ENCODE results near the gene PGF. TPM values are rescaled to one million over a fixed set of nuclear protein-coding genes. Genes with fewer than 3 reads are reported as not detected.

Gene PGF
- total and polyA plus RNA-seq, 4 experiments from 2014 or later: 0.11 to 0.13 TPM; not detected in 2

- POLR2A ChIA-PET (ENCODE audit: partially characterized antibody): interaction anchor here (1.3 kb wide), 1 partner anchor 41 kb away, joined by 3 read pairs; the partner anchor contains the start of gene DLST
- DNase-seq: peak; percentile 56 to 76 (median 61)
- Mint-ChIP-seq H3K4me3 (peak within 1 kb of the TSS; percentile 46 to 72 (median 62)), H3K36me3 (no peaks in the 10 kb centered on the region), H3K27me3 (peaks cover 3 to 10% of the 10 kb centered on the region in 2 donors), H3K27ac (peak within 1 kb of the TSS in 4 of 7 donors; percentile 59 to 74 (median 66)), H3K4me1 (peaks cover 3 to 8% (median 5%) of the 10 kb centered on the region in 4 donors), H3K9me3 (peaks cover 0 to 4% (median 0%) of the 10 kb centered on the region in 8 donors)
- no peaks in the 10 kb centered on the region for H3K27me3 ChIP-seq (ENCODE audit: insufficient read depth, low read length)
- CTCF ChIA-PET (ENCODE audit: partially characterized antibody): interaction anchor here (0.8 to 3.7 kb wide), 7 partner anchors 15 to 165 kb away, joined by 3 to 20 read pairs (median 4); no protein-coding TSS in a partner anchor
- H3K27ac ChIP-seq (ENCODE audit: low read depth, low read length): no peak within 1 kb of the TSS
- H3K36me3 ChIP-seq (ENCODE audit: insufficient read depth, low read length): no peaks in the 10 kb centered on the region
- H3K4me3 ChIP-seq (ENCODE audit: low read length in 2 of 2): peak within 1 kb of the TSS in 1 of 2 donors; percentile 35
- H3K9me3 ChIP-seq (ENCODE audit: control insufficient read depth in 1 of 2, low read length in 2 of 2): no peaks in the 10 kb centered on the region
- intact Hi-C loops (cut with micrococcal nuclease): no loop called here
- no peaks in the 10 kb centered on the region for H3K4me1 ChIP-seq (ENCODE audit: insufficient read depth, low read length)
Measured at GRCh38 chr14:74922752-74923401, 32.5 kb downstream of the PGF start, which contains the start of gene RPS6KL1. Gene RPS6KL1 (minus strand): TSS chr14:74923260. CDS start chr14:74921541, 1,719 bp downstream.

- Mint-ChIP-seq H3K36me3 (no peaks in the 10 kb centered on the region), H3K4me1 (peaks cover 3 to 8% (median 5%) of the 10 kb centered on the region in 4 donors), H3K27me3 (peaks cover 3 to 10% of the 10 kb centered on the region in 2 donors), H3K4me3 (peak overlapping the region; percentile 46 to 68 (median 62)), H3K27ac (peak overlapping the region in 3 of 7 donors; percentile 59 to 74 (median 68)), H3K9me3 (peaks cover 0 to 3% (median 0%) of the 10 kb centered on the region in 8 donors)
- Histone ChIP-seq H3K36me3 (ENCODE audit: insufficient read depth, low read length) (no peaks in the 10 kb centered on the region), H3K9me3 (ENCODE audit: control insufficient read depth in 1 of 2, low read length in 2 of 2) (no peaks in the 10 kb centered on the region), H3K27ac (ENCODE audit: low read depth, low read length) (no peak overlapping the region), H3K27me3 (ENCODE audit: insufficient read depth, low read length) (no peaks in the 10 kb centered on the region), H3K4me3 (ENCODE audit: low read length in 2 of 2) (no peak overlapping the region), H3K4me1 (ENCODE audit: insufficient read depth, low read length) (no peaks in the 10 kb centered on the region)
- ChIA-PET POLR2A (ENCODE audit: partially characterized antibody) (interaction anchor here (1.3 kb wide), 1 partner anchor 40 kb away, joined by 3 read pairs; the partner anchor contains the start of gene DLST), CTCF (ENCODE audit: partially characterized antibody) (interaction anchor here (0.7 to 3.7 kb wide), 5 partner anchors 17 to 237 kb away, joined by 3 to 20 read pairs (median 4); no protein-coding TSS in a partner anchor)
- DNase-seq: no peak
- intact Hi-C loops (cut with micrococcal nuclease): no loop called here
Measured at GRCh38 chr14:74921987-74922751, 33.2 kb downstream of the PGF start.

GRCh38 chr14:74921053-74921620 lies 34.3 kb downstream of the PGF start:
- Histone ChIP-seq H3K9me3 (ENCODE audit: control insufficient read depth in 1 of 2, low read length in 2 of 2) (no peaks in the 10 kb centered on the region), H3K36me3 (ENCODE audit: insufficient read depth, low read length) (no peaks in the 10 kb centered on the region), H3K4me1 (ENCODE audit: insufficient read depth, low read length) (no peaks in the 10 kb centered on the region), H3K4me3 (ENCODE audit: low read length in 2 of 2) (no peak overlapping the region), H3K27ac (ENCODE audit: low read depth, low read length) (no peak overlapping the region), H3K27me3 (ENCODE audit: insufficient read depth, low read length) (no peaks in the 10 kb centered on the region)
- Mint-ChIP-seq H3K4me1 (peaks cover 3 to 8% (median 5%) of the 10 kb centered on the region in 4 donors), H3K27me3 (peaks cover 0 to 9% of the 10 kb centered on the region in 2 donors), H3K27ac (peak overlapping the region in 1 of 7 donors; percentile 54), H3K9me3 (peaks cover 0 to 2% (median 0%) of the 10 kb centered on the region in 8 donors), H3K4me3 (peak overlapping the region in 1 of 8 donors; percentile 39), H3K36me3 (no peaks in the 10 kb centered on the region)
- ChIA-PET POLR2A (ENCODE audit: partially characterized antibody) (no interaction called here), CTCF (ENCODE audit: partially characterized antibody) (interaction anchor here (0.7 to 3.7 kb wide), 3 partner anchors 16 to 167 kb away, joined by 3 to 20 read pairs (median 5); no protein-coding TSS in a partner anchor)
- no peak for DNase-seq
- intact Hi-C loops (cut with micrococcal nuclease): no loop called here

- no peak for DNase-seq
- no peaks in the 10 kb centered on the region for H3K4me1 ChIP-seq (ENCODE audit: insufficient read depth, low read length)
- peaks cover 3 to 8% (median 5%) of the 10 kb centered on the region in 4 donors for H3K4me1 Mint-ChIP-seq
- ChIA-PET CTCF (ENCODE audit: partially characterized antibody) (interaction anchor here (2.1 to 3.7 kb wide), 2 partner anchors 15 to 168 kb away, joined by 5 to 20 read pairs; no protein-coding TSS in a partner anchor), POLR2A (ENCODE audit: partially characterized antibody) (no interaction called here)
- peak overlapping the region in 1 of 8 donors; percentile 39 for H3K4me3 Mint-ChIP-seq
- peaks cover 0 to 9% of the 10 kb centered on the region in 2 donors for H3K27me3 Mint-ChIP-seq
- no peaks in the 10 kb centered on the region for H3K9me3 ChIP-seq (ENCODE audit: control insufficient read depth in 1 of 2, low read length in 2 of 2)
- no peak overlapping the region for H3K4me3 ChIP-seq (ENCODE audit: low read length in 2 of 2)
- H3K36me3 Mint-ChIP-seq: no peaks in the 10 kb centered on the region
- no peaks in the 10 kb centered on the region for H3K9me3 Mint-ChIP-seq
- H3K27ac ChIP-seq (ENCODE audit: low read depth, low read length): no peak overlapping the region
- intact Hi-C loops (cut with micrococcal nuclease): no loop called here
- H3K27ac Mint-ChIP-seq: peak overlapping the region in 1 of 7 donors; percentile 54
- H3K36me3 ChIP-seq (ENCODE audit: insufficient read depth, low read length): no peaks in the 10 kb centered on the region
- H3K27me3 ChIP-seq (ENCODE audit: insufficient read depth, low read length): no peaks in the 10 kb centered on the region
Measured at GRCh38 chr14:74920281-74920680, 35.1 kb downstream of the PGF start.

- Histone ChIP-seq H3K4me3 (ENCODE audit: low read length in 2 of 2) (no peak overlapping the region), H3K9me3 (ENCODE audit: control insufficient read depth in 1 of 2, low read length in 2 of 2) (no peaks in the 10 kb centered on the region), H3K4me1 (ENCODE audit: insufficient read depth, low read length) (no peaks in the 10 kb centered on the region), H3K36me3 (ENCODE audit: insufficient read depth, low read length) (no peaks in the 10 kb centered on the region), H3K27ac (ENCODE audit: low read depth, low read length) (no peak overlapping the region), H3K27me3 (ENCODE audit: insufficient read depth, low read length) (no peaks in the 10 kb centered on the region)
- Mint-ChIP-seq H3K27me3 (peaks cover 0 to 7% of the 10 kb centered on the region in 2 donors), H3K4me3 (no peak overlapping the region), H3K9me3 (no peaks in the 10 kb centered on the region), H3K27ac (peak overlapping the region in 1 of 7 donors; percentile 72), H3K36me3 (no peaks in the 10 kb centered on the region), H3K4me1 (peaks cover 3 to 8% (median 5%) of the 10 kb centered on the region in 4 donors)
- intact Hi-C loops (cut with micrococcal nuclease): no loop called here
- no peak for DNase-seq
- ChIA-PET CTCF (ENCODE audit: partially characterized antibody) (interaction anchor here (2.1 kb wide), 1 partner anchor 169 kb away, joined by 5 read pairs; no protein-coding TSS in a partner anchor), POLR2A (ENCODE audit: partially characterized antibody) (no interaction called here)
Measured at GRCh38 chr14:74919421-74920165, 35.8 kb downstream of the PGF start.

GRCh38 chr14:74918380-74918779 lies 37.0 kb downstream of the PGF start:
- Histone ChIP-seq H3K4me3 (ENCODE audit: low read length in 2 of 2) (no peak overlapping the region), H3K9me3 (ENCODE audit: control insufficient read depth in 1 of 2, low read length in 2 of 2) (no peaks in the 10 kb centered on the region), H3K36me3 (ENCODE audit: insufficient read depth, low read length) (no peaks in the 10 kb centered on the region), H3K27ac (ENCODE audit: low read depth, low read length) (no peak overlapping the region), H3K27me3 (ENCODE audit: insufficient read depth, low read length) (no peaks in the 10 kb centered on the region), H3K4me1 (ENCODE audit: insufficient read depth, low read length) (no peaks in the 10 kb centered on the region)
- Mint-ChIP-seq H3K4me3 (no peak overlapping the region), H3K27ac (no peak overlapping the region), H3K36me3 (no peaks in the 10 kb centered on the region), H3K4me1 (peaks cover 0 to 6% (median 2%) of the 10 kb centered on the region in 4 donors), H3K27me3 (peaks cover 0 to 1% of the 10 kb centered on the region in 2 donors), H3K9me3 (no peaks in the 10 kb centered on the region)
- POLR2A ChIA-PET (ENCODE audit: partially characterized antibody): no interaction called here
- intact Hi-C loops (cut with micrococcal nuclease): no loop called here
- CTCF ChIA-PET (ENCODE audit: partially characterized antibody): no interaction called here
- DNase-seq: no peak
